Activated T-helper 2 cell treated with anti-CD3 and anti-CD28 coated beads, Interferon-gamma antibody, Interleukin-2, Interleukin-4, amounts not matched to agents 10 μg/mL and 5 μg/mL and 100 μg/mL, durations not matched to agents 14 hours and 24 hours and 36 hours (primary cell): Measurements from ENCODE around the gene TAB2. TPM values are rescaled to one million over a fixed set of nuclear protein-coding genes. Genes with fewer than 3 reads are reported as not detected.

Source experiments
- DNase-seq: peaks from one replicate; pipeline ENCODE4 v3.0.0; 2021; ENCODE audit warnings: low spot score
- H3K27ac Mint-ChIP-seq: one replicate; pipeline ENCODE4 v1.8.0; 2021; ENCODE audit warnings: mixed read lengths
- H3K27me3 Mint-ChIP-seq: one replicate; pipeline ENCODE4 v1.8.0; 2021; ENCODE audit warnings: low read depth, mixed read lengths
- H3K36me3 Mint-ChIP-seq: one replicate; pipeline ENCODE4 v1.8.0; 2021; ENCODE audit warnings: low read depth, mixed read lengths
- H3K4me1 Mint-ChIP-seq: one replicate; pipeline ENCODE4 v1.8.0; 2021; ENCODE audit warnings: low read depth, mixed read lengths
- H3K4me3 Mint-ChIP-seq: one replicate; pipeline ENCODE4 v1.8.0; 2021; ENCODE audit warnings: low read depth, mild to moderate bottlenecking, moderate library complexity, mixed read lengths
- H3K9me3 Mint-ChIP-seq: one replicate; pipeline ENCODE4 v1.8.0; 2021; ENCODE audit warnings: mixed read lengths
- intact Hi-C: fragments of 100-400 bp; cut with micrococcal nuclease; formaldehyde crosslinking; loops from one replicate; pipeline ENCODE4 v1.15.1; 2023
- total RNA-seq: library from RNA; stranded (reverse); gene quantifications from 2 replicates; pipeline ENCODE4 v1.2.3, GENCODE V29; 2022

TAB2 gene
- total RNA-seq, 1 donor from 2014 or later, result 110 TPM

DNA sequence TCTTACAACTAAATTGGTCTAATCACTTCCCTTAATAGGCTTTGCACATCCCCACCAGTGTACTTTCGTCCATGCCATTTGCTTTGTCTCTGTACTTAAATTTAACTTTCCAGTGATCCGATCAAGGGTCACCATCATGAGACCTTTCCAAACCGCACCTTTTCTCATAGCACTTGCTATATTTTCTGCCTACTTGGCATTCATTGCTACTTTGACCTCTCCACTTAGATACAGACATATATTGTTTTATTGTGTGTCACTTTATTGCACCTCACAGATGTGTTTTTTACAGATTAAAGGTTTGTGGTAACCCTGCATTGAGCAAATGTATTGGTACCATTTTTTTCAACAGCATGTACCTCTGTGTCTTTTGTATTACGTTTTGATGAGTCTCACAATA is 97.3 kb downstream of the TAB2 start:
- Mint-ChIP-seq H3K4me3 (no peak overlapping the region), H3K4me1 (peaks cover 16% of the 10 kb centered on the region), H3K27me3 (no peaks in the 10 kb centered on the region), H3K36me3 (peaks cover 63% of the 10 kb centered on the region), H3K9me3 (peaks cover 7% of the 10 kb centered on the region), H3K27ac (no peak overlapping the region)
- DNase-seq, result no peak
- intact Hi-C loops, result no loop called here

DNA sequence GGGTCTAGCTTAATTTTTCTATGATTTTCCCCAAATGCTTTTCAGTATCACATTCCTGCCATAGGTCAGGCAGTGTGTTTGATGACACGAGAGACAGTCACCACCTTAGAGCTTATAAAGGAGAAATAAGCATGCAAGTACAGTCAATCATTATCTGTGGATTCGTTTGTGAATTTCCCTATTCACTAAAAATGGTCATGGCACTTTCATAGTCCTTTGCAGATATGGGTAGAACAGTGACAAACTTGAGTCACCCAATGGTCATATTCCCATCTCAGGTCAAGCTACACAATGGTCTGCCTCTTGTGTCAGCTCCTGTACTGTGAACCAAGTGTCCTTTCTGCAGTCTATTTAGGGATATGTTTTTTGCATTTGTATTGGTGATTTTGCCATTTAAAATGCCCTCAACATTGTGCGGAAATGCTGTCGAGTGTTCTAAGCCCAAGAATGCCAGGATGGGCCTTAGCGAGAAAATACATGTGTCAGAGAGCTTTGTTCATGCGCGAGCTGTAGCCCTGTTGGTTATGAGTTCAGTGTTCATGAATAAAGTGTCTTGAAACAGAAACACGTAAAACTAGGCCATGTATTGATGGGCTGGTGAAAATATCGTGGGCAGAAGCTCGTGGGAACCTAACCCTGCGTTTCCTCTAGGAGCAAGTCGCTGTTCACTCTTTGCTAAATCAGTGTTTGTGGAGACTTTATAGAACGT is 102.3 kb downstream of the TAB2 start:
- H3K4me1 Mint-ChIP-seq, result peaks cover 22% of the 10 kb centered on the region
- intact Hi-C loops, result no loop called here

DNA sequence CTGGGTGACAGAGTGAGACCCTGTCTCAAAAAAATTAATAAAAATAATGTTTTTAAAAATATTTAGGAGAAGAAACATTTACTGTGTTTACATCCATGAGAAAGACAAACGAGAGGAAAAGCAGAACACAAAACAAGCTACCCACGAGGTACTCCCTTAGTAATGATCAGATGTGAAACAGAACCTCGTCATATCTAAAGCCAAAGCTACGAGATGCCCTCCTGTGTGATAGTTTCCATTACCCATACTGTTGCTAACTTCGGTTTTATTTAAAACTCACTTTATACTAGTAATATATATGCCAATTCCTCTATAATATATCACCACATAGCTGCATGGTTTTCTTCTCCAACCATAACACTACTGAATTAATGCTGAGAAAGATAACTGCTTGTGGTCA is 103.6 kb downstream of the TAB2 start:
- Mint-ChIP-seq H3K4me1 (peaks cover 16% of the 10 kb centered on the region), H3K36me3 (peaks cover 9% of the 10 kb centered on the region), H3K4me3 (no peak overlapping the region), H3K27ac (no peak overlapping the region), H3K9me3 (peaks cover 1% of the 10 kb centered on the region), H3K27me3 (no peaks in the 10 kb centered on the region)
- DNase-seq, result no peak
- intact Hi-C loops, result no loop called here

More for the DNA sequence above, 102.3 kb downstream of the TAB2 start:
- Mint-ChIP-seq H3K27ac (no peak overlapping the region), H3K27me3 (no peaks in the 10 kb centered on the region), H3K4me3 (no peak overlapping the region), H3K36me3 (peaks cover 21% of the 10 kb centered on the region), H3K9me3 (peaks cover 7% of the 10 kb centered on the region)
- no peak for DNase-seq

DNA sequence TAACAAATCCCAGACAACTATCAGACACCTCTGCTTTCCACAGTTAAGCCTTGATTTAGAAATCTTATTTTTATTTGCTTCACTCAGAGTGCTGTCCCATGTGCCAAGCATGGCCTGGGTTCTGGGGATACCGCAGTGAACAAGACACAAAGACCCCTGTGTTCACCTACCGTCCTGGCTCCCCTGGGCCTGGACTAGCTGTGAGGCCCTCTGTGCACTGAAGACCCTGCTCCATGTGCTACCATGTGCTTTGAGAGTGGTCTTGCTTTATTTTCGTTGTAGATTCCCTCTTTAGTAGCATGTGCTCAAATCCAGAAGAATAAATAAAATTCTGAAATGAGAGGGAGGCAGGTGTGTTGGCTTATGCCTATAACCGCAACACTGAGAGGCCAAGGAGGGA is 105.1 kb downstream of the TAB2 start:
- Mint-ChIP-seq H3K9me3 (no peaks in the 10 kb centered on the region), H3K36me3 (no peaks in the 10 kb centered on the region), H3K4me1 (peaks cover 15% of the 10 kb centered on the region), H3K27me3 (no peaks in the 10 kb centered on the region), H3K27ac (no peak overlapping the region), H3K4me3 (no peak overlapping the region)
- intact Hi-C loops, result no loop called here
- no peak for DNase-seq

DNA sequence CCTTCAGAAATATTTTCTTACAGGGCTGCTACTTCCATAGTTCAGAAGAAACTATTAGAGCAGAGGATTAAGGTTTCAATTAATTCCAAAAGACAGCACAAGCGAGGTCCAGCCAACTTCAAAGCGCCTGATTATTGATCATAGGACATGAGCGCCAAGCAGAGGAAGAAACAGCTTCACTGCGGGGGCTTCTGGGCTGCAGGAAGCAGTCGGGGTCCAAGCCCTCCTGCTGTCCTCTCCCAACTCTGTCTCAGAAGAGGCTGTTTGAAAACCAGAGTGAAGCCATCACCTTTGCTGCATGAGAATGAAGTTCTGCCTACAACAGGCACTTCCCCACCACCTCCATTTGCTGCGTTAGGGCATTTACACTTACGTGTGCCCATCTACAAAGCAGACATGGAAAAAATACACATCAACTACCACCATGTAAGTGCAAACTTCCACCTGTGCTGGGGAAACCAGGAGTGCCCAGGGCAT is 106.5 kb downstream of the TAB2 start:
- H3K27ac Mint-ChIP-seq, result no peak overlapping the region
- no peaks in the 10 kb centered on the region for H3K9me3 Mint-ChIP-seq
- intact Hi-C loops, result no loop called here
- H3K27me3 Mint-ChIP-seq, result no peaks in the 10 kb centered on the region
- no peaks in the 10 kb centered on the region for H3K36me3 Mint-ChIP-seq
- no peak for DNase-seq
- H3K4me3 Mint-ChIP-seq, result no peak overlapping the region
- peaks cover 15% of the 10 kb centered on the region for H3K4me1 Mint-ChIP-seq

DNA sequence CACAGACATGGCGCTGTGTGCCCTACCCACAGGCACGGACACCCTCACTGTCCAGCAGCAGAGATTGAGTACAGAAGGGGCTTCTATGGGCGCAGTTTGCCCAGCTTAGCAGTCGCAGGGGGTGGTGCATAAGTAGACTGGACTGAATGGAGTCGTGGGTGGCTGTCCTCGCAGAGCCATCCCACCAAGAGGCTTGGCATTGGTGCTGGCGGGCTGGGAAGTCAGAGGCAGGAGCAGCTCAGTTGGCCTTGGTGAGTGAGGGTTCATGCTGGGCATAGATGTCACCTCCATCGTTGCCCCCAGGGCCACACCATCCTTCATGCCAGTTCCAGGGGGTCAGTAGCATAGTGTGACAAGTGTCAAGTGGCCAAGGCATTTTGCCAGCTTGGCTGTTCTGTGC is 107.7 kb downstream of the TAB2 start:
- H3K36me3 Mint-ChIP-seq, result no peaks in the 10 kb centered on the region

DNA sequence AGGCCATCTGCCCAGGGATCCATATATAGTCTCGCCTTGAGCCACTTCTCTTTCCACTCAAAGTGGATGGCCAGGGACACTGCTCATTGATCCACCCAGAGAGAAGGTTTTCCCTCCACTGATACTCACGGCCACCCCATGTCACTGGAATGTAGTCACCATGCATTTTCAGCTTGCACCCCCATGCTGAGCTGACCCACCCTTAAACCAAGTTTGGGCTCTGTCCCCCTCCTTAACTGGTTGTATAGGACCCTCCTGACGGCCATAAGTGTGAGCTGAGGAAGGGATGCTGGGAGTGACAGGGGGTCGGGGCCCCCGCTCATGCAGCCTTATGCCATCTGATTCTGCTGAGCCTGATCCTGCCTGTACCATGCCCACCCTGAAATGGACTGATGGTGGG is 108.2 kb downstream of the TAB2 start:
- H3K4me3 Mint-ChIP-seq, result no peak overlapping the region
- H3K4me1 Mint-ChIP-seq, result peaks cover 8% of the 10 kb centered on the region
- intact Hi-C loops, result no loop called here

More for the DNA sequence above, 107.7 kb downstream of the TAB2 start:
- Mint-ChIP-seq H3K27ac (no peak overlapping the region), H3K4me1 (peaks cover 12% of the 10 kb centered on the region), H3K9me3 (no peaks in the 10 kb centered on the region), H3K4me3 (no peak overlapping the region), H3K27me3 (no peaks in the 10 kb centered on the region)
- no peak for DNase-seq
- intact Hi-C loops, result no loop called here

DNA sequence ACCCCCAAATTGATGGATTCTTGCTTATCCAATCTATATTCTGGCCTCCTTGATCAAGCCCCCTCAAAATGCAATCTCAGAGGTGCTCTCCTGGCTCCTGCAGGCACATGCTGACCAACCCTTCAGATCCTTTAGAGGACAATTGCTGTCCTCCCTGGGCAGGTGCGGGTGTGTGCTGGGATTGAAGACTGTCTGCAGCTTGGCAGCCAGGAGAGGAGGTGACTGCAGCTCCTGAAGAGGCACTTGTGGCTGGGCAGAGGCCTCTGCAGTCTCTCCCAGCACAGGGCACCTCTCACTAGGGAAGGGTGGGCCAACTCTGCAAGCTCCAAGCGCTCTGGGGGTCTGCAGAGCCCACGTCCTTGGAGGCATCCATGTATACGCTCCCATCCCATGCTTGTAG is 111.1 kb downstream of the TAB2 start:
- Mint-ChIP-seq H3K36me3 (no peaks in the 10 kb centered on the region), H3K27ac (no peak overlapping the region)
- intact Hi-C loops, result no loop called here

More for the DNA sequence above, 108.2 kb downstream of the TAB2 start:
- DNase-seq, result no peak
- no peaks in the 10 kb centered on the region for H3K27me3 Mint-ChIP-seq
- H3K9me3 Mint-ChIP-seq, result no peaks in the 10 kb centered on the region
- H3K36me3 Mint-ChIP-seq, result no peaks in the 10 kb centered on the region
- no peak overlapping the region for H3K27ac Mint-ChIP-seq

DNA sequence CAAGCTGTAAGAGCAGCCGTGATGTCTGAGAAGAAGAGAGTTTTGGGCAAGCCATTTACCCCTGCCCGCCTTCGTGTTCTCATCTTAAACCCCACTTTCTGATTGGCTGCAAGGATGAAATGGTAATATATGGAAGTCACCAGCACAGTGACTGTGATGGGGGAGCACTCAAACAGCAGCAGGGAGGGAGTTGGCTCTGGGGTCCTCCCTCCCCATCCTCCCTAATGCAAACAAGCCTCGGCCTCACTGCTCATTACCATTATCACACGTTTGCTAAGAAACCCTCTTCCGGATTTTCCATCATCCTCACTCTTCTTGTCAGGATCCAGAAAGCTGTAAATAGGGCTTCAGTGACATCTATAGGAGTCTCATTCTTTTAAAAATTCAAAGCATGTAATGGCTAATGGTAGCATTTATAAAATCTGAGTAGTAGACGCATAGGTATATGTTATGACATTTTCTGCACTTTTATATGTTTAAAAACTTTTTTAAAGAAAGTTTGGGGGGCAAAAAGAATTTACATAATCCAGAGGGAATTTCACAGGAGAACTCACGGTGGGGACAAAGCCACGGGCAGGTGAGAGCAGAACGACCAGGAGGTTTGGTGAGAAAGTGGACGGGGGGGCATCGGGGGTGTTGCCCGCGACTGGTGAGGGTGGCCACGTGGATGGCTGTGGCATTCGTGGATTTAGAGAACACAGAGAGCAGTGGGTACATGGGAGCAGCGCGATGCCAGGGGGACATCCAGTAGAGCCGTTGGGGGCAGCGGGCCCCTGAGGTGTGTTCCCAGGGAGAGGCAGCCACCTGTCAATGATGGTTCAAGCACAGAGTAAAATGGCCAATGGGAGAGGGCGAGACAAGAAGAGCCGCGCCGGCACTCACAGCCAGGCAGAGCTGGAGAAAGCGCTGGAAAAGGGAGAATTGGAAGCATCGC is 112.2 kb downstream of the TAB2 start:
- no peak overlapping the region for H3K4me3 Mint-ChIP-seq
- no peaks in the 10 kb centered on the region for H3K36me3 Mint-ChIP-seq
- no peaks in the 10 kb centered on the region for H3K27me3 Mint-ChIP-seq
- no peak overlapping the region for H3K27ac Mint-ChIP-seq
- intact Hi-C loops, result loop anchor here (5.0 kb wide), 2 partner anchors 217 to 282 kb away; no protein-coding TSS in a partner anchor
- H3K9me3 Mint-ChIP-seq, result no peaks in the 10 kb centered on the region
- peaks cover 11% of the 10 kb centered on the region for H3K4me1 Mint-ChIP-seq
- DNase-seq, result no peak

More for the DNA sequence above, 111.1 kb downstream of the TAB2 start:
- no peaks in the 10 kb centered on the region for H3K27me3 Mint-ChIP-seq
- no peak for DNase-seq
- H3K4me1 Mint-ChIP-seq, result peaks cover 10% of the 10 kb centered on the region
- H3K4me3 Mint-ChIP-seq, result no peak overlapping the region
- H3K9me3 Mint-ChIP-seq, result no peaks in the 10 kb centered on the region

DNA sequence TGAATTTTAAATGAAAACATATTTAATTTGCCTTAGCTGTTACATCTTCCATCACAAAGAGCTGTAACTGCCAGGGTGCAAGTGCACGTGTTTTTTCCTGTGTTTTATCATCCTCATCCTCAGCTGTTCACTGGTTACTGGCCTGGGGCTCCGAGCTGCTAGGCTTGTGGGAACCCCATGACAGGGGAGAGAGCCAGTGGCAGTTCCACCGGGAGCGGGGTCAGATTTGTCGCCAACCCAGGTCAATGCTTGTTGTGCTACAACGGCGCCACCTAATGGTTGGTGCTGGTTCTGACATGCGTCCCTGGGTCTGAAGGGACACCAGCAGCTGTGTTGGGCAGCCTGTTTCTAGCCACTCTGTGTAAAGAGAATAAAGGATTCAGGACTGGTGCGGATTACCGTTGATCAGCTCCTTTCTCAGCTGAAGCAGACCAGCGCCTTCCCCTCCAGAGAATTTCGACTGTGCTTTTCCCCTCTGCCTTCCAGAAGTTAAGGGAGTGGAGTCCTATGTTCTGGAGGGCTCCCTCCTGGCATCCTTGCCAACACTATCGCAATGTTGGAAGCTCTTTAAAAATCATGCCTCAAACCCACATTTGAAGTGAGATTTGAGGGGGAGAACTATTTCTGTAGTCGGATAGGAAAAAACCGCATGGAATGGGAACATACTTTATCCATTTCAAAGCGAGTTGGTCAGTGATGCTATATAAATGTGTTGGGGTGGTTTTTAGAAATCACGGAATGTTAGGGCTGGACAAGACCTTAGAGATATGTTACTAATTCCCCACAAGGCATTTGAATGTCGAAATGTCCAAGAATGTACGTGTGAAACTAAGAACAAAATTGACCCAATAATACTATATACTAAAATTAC is 114.6 kb downstream of the TAB2 start:
- peaks cover 14% of the 10 kb centered on the region for H3K4me1 Mint-ChIP-seq
- intact Hi-C loops, result loop anchor here (1.0 to 5.0 kb wide), 5 partner anchors 85 to 403 kb away; no protein-coding TSS in a partner anchor
- no peak overlapping the region for H3K4me3 Mint-ChIP-seq

DNA sequence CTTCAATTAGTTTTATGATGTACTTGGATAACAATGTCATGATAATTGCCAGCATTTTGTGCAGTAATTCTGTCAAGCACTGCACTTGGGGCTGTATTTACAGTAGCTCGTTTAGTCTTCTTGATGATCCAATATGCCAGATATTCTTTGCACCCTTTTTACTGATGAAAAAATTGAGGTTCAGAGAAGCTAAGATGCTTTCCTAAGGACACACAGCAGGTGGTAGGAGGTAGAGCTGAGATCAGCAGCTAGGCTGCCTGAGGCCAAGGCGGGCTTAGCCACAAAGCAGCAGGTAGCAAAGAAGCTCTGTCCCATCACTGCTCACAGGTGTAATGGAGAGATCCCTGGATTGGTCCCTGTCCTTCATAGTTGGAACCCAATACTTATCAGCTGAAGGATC is 115.9 kb downstream of the TAB2 start:
- no peaks in the 10 kb centered on the region for H3K9me3 Mint-ChIP-seq
- DNase-seq, result no peak
- peaks cover 25% of the 10 kb centered on the region for H3K4me1 Mint-ChIP-seq
- intact Hi-C loops, result loop anchor here (5.0 kb wide), 2 partner anchors 221 to 286 kb away; no protein-coding TSS in a partner anchor
- H3K36me3 Mint-ChIP-seq, result no peaks in the 10 kb centered on the region
- H3K27ac Mint-ChIP-seq, result no peak overlapping the region
- no peaks in the 10 kb centered on the region for H3K27me3 Mint-ChIP-seq
- no peak overlapping the region for H3K4me3 Mint-ChIP-seq

More for the DNA sequence above, 114.6 kb downstream of the TAB2 start:
- peak; percentile 78 for DNase-seq
- peak overlapping the region; percentile 64 for H3K27ac Mint-ChIP-seq
- H3K27me3 Mint-ChIP-seq, result no peaks in the 10 kb centered on the region
- no peaks in the 10 kb centered on the region for H3K36me3 Mint-ChIP-seq
- no peaks in the 10 kb centered on the region for H3K9me3 Mint-ChIP-seq

DNA sequence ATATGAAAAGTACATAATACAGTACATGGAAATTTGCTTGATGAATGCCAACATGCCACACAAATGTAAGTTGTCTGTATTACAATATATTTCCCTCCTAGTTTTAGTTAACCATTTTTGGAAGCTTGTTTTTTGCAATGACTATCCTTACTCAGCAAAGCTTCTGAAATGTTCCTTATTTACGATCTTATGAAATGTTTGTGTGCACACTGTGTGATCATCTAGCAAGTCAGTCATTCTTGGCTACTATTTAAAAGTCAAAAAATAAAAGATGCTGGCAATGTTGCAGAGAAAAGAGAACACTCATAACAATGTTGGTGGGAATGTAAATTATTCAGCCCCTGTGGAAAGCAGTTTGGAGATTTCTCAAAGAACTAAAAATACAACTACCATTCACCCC is 116.4 kb downstream of the TAB2 start:
- Mint-ChIP-seq H3K9me3 (no peaks in the 10 kb centered on the region), H3K27me3 (no peaks in the 10 kb centered on the region), H3K4me3 (no peak overlapping the region), H3K36me3 (no peaks in the 10 kb centered on the region), H3K4me1 (peaks cover 28% of the 10 kb centered on the region), H3K27ac (no peak overlapping the region)
- intact Hi-C loops, result loop anchor here (5.0 kb wide), 2 partner anchors 222 to 287 kb away; no protein-coding TSS in a partner anchor
- DNase-seq, result no peak
